PC-9 (cell line): ENCODE data around the gene PVALB.

Experiments
- EZH2 ChIP-seq: fragments of 200-600 bp; sonication (generic); IDR thresholded peaks from 2 replicates; pipeline ENCODE4 v1.8.0; 2017; ENCODE audit warnings: antibody characterized with exemption, low read depth
- TF ChIP-seq, protein P1 (sequence below): fragments of 200-600 bp; sonication (generic); conservative IDR thresholded peaks from 2 replicates; pipeline ENCODE4 v1.6.1; 2017; ENCODE audit warnings: mixed run types, antibody characterized with exemption, mild to moderate bottlenecking, moderate library complexity

DNA sequence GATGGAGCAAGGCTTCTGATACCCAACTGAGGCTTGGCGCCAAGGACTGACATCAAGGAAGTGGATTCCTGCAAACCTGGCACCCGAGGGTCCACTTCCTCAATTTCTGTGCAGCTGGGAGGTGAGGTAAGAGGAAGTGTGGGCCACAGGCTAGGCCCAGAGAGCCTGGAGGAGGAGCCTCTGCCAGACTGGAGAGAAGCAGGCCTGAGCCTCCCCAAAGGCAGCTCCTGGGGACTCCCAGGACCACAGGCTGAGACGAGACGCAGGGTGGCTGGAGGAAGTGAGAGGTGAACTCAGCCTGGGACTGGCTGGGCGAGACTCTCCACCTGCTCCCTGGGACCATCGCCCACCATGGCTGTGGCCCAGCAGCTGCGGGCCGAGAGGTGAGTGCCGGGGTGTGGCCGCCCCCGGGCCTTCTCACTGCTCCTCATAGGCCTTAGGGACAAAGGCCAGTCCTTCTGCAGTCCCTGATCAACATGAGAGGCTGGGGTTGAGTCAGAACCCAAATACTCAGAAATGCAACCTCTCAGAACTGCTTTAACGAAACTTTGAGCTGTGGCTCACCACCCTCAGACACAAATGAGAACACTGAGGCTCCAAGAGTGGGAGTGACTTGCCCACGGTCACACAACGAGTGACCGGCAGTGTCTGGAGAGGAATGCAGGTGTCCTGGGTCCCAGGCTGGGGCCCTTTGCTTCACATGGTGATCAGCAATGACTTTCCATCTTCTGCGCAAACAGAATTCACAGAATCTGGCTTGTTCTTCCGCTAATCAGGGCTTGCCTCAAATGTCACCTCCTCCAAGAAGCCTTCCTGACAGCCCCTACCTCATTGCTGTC lies 44.2 kb upstream of the PVALB start, which contains the start of gene NCF4:
- TF ChIP-seq, protein P1, sequence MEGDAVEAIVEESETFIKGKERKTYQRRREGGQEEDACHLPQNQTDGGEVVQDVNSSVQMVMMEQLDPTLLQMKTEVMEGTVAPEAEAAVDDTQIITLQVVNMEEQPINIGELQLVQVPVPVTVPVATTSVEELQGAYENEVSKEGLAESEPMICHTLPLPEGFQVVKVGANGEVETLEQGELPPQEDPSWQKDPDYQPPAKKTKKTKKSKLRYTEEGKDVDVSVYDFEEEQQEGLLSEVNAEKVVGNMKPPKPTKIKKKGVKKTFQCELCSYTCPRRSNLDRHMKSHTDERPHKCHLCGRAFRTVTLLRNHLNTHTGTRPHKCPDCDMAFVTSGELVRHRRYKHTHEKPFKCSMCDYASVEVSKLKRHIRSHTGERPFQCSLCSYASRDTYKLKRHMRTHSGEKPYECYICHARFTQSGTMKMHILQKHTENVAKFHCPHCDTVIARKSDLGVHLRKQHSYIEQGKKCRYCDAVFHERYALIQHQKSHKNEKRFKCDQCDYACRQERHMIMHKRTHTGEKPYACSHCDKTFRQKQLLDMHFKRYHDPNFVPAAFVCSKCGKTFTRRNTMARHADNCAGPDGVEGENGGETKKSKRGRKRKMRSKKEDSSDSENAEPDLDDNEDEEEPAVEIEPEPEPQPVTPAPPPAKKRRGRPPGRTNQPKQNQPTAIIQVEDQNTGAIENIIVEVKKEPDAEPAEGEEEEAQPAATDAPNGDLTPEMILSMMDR: no peak
- no peak for TF ChIP-seq EZH2
